Measurements from ENCODE around the gene GNG11.

GNG11 gene

GRCh38 chr7:93948106-93948505, 26.6 kb downstream of the GNG11 start:
- no peak for DNase-seq (ENCODE audit: low read depth in 2 of 2)

- DNase-seq (ENCODE audit: low read depth in 2 of 2) = no peak
Observed at GRCh38 chr7:93948873-93949272, 27.3 kb downstream of the GNG11 start.

- DNase-seq (ENCODE audit: low read depth in 2 of 2) = peak in 1 of 2 experiments; percentile 35
Observed at GRCh38 chr7:93949423-93949822, 27.9 kb downstream of the GNG11 start.

GRCh38 chr7:93955304-93955703, 33.8 kb downstream of the GNG11 start:
- no peak for DNase-seq (ENCODE audit: low read depth in 2 of 2)

DNA sequence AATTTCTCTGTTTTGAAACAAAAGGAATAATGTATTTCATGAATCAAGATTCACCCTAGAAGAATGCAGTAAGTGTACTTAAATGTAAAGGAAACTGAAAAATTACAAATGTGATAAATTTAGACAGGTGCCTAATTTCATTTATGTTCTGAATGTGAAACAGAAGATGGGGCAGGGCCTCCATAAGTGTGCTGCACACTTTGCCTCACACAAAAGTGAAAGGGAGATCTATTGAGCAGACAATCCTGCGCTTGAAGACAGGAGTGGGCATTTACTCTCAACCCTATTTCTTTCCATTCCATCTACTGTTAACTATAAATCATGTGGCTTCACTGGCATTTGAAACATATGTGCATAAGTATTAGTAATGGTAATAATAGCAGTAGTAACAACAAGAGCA, 36.2 kb downstream of the GNG11 start:
- no peak for DNase-seq (ENCODE audit: low read depth in 2 of 2)

DNA sequence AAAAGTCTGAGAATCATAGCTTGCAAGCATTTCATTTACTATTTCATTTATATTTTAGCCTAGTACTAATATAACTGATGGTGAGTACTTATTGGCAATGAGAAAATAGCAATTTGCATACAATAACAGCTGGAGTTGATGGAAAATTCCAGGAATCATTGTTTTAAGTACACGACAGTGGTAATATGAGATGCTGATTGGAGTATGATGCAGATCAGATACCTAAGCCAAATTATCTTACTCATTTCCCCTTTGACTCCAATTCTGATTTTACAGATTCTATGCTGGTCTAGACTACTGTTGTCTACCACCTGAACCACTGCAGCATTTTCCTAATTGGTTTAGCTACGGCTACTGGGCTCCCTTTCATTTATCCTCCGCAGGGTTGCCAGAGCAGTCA, 36.7 kb downstream of the GNG11 start:
- DNase-seq (ENCODE audit: low read depth in 2 of 2) = no peak

DNA sequence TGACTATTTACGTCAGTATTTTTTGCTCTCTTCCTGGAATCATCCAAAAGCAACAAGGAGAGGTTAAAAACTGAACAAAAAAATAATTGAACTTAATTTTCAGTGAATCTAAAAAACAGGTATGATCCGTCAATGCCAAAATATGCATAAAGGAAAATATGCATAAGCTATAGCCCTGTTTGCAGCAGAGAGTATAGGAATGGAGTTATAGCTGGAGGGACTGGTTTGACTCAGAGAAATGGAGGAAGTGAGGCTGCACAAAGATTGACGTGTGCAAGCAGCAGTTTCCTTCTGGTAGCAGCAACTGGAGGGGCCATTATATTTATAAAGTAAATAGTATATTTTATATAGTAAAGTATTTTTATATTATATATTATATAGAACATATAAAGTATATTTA, 37.1 kb downstream of the GNG11 start:
- no peak for DNase-seq (ENCODE audit: low read depth in 2 of 2)

DNA sequence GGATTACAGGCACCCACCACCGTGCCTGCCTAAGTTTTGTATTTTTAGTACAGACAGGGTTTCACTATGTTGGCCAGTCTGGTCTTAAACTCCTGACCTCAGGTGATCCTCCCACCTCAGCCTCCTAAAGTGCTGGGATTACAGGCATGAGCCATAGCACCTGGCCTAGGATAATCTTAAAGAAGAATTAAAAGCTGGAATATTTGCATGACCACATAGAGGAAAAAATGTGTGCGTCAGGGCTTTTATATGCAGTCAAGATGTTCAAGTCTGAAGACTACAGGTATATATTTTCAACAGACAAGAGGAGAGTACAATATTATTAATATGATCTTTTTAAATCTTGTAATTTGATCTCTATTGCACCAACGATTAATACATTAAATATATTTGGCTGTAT, 39.5 kb downstream of the GNG11 start:
- no peak for DNase-seq (ENCODE audit: low read depth in 2 of 2)

DNA sequence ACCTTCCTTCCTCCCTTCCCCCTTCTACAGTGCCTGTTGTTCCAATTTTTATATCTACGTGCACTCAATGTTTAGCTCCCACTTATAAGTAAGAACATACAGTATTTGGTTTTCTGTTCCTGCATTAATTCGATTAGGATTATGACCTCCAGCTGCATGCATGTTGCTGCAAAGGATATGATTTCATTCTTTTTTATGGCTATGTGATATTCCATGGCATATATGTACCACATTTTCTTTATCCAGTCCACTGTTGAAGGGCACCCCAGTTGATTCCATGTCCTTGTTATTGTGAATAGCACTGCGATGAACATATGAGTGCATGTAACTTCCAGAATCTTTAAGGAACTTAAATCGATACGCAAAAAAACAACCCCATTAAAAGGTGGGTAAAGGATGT, 42.7 kb downstream of the GNG11 start:
- DNase-seq (ENCODE audit: low read depth in 2 of 2) = no peak

DNA sequence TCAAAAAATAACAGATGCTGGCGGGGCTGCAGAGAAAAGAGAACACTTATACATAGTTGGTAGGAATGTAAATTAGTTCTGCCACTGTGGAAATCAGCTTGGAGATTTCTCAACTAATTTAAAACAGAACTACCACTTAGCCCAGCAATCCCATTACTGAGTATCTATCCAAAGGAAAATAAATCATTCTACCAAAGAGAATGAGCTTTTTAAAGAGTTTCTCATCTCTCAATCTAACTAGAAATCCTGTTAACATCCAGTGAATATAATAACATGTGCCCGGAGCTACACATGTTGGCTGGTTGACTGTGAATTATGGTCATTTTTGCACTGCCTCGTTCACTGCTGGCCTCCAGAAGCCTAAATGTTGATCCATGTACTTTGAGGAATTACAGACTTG, 43.3 kb downstream of the GNG11 start:
- peak in 1 of 2 experiments; percentile 31 for DNase-seq (ENCODE audit: low read depth in 2 of 2)

- DNase-seq (ENCODE audit: low read depth in 2 of 2) = no peak
Observed at GRCh38 chr7:93968911-93969620, 47.5 kb downstream of the GNG11 start.

DNA sequence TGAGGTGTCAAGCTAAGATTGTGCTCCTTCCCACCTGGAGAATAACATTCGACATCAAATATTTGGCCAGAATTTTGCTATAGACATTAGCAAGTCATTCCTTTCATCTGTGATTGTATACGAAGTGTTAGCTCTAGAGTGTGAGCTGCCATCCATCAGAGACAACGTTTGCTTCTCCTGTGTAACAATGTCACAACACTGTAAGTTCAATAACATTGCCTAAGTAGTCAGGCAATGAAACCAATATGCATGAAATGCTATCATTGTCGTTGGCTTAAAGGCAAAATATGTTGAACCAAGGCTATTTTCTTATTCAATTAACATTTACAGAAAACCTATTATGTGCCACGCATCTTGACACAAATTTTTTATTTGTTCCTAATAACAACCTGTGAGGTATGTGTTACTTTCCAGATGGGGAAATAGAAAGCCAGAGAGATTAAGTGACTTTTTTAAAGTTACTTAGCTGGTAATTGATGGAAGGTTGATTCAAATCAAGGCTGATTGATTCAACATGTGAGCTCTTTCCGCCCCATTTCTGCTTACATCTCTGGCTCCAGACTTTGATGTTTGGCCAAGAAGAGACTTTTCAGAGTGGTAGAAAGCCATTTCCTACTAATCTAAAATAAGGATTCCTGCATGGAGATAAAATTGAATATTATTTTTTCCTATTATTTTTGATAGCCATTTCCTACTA, 50.6 kb downstream of the GNG11 start:
- no peak for DNase-seq (ENCODE audit: low read depth in 2 of 2)

- no peak for DNase-seq (ENCODE audit: low read depth in 2 of 2)
Observed at GRCh38 chr7:93973134-93973533, 51.6 kb downstream of the GNG11 start.

- no peak for DNase-seq (ENCODE audit: low read depth in 2 of 2)
Observed at GRCh38 chr7:93977211-93977950, 55.8 kb downstream of the GNG11 start.

All from fibroblast of skin of left biceps (primary cell).